H1 (cell line): Measurements from ENCODE around the gene TRAF1. TPM values are rescaled to one million over a fixed set of nuclear protein-coding genes. Genes with fewer than 3 reads are reported as not detected.

Source experiments
- CTCF ChIA-PET: fragments of 300-600 bp; sonication (Branson Sonifier 250); formaldehyde crosslinking; loops from one replicate; lab custom pipeline; 2021; ENCODE audit not compliant: partially characterized antibody; lab: Charles Lee
- POLR2A ChIA-PET: fragments of 300-600 bp; sonication (Branson Sonifier 250); formaldehyde crosslinking; loops from one replicate; lab custom pipeline; 2021; ENCODE audit warnings: inconsistent platforms; ENCODE audit not compliant: partially characterized antibody; lab: Charles Lee
- DNase-seq, 2 experiments: peaks; one replicate each; pipeline versions ENCODE4 v3.0.0 to v3.0.0-alpha.2; 2010 to 2022; ENCODE audit warnings: low spot score in 2 of 2, low read depth in 1 of 2, mixed read lengths in 1 of 2
- FAIRE-seq: peaks from 2 replicates; lab custom pipeline; 2011; peaks lifted over from hg19 to GRCh38; lab: Jason Lieb, UNC
- H2AFZ ChIP-seq: 2 replicates; pipeline ENCODE4 v1.8.1; 2012; ENCODE audit warnings: low read length, inconsistent platforms
- H2AK5ac ChIP-seq: 2 replicates; pipeline ENCODE4 v1.6.1; 2013; ENCODE audit warnings: low read depth, low read length
- H2BK120ac ChIP-seq: replicated peaks from 2 replicates; pipeline ENCODE3; 2013; ENCODE audit warnings: low read depth, low read length, inconsistent platforms
- H2BK12ac ChIP-seq: 2 replicates; pipeline ENCODE4 v1.6.1; 2013; ENCODE audit warnings: low read depth, low read length
- H2BK15ac ChIP-seq: 2 replicates; pipeline ENCODE4 v1.6.1; 2013; ENCODE audit warnings: low read length
- H2BK20ac ChIP-seq: 2 replicates; pipeline ENCODE4 v1.6.1; 2013; ENCODE audit warnings: low read length
- H2BK5ac ChIP-seq: 2 replicates; pipeline ENCODE4 v1.6.1; 2013; ENCODE audit warnings: low read depth, low read length
- H3K14ac ChIP-seq: 2 replicates; pipeline ENCODE4 v1.6.1; 2013; ENCODE audit warnings: inconsistent platforms; ENCODE audit not compliant: insufficient read length
- H3K18ac ChIP-seq: 2 replicates; pipeline ENCODE4 v1.6.1; 2013; ENCODE audit warnings: low read length; ENCODE audit errors: extremely low read depth
- H3K23ac ChIP-seq: 2 replicates; pipeline ENCODE4 v1.6.1; 2013; ENCODE audit warnings: inconsistent platforms; ENCODE audit not compliant: insufficient read length
- H3K23me2 ChIP-seq: 2 replicates; pipeline ENCODE4 v1.6.1; 2013; ENCODE audit warnings: low read depth, low read length
- H3K27ac ChIP-seq: 2 replicates; pipeline ENCODE4 v1.6.1; 2011; ENCODE audit warnings: low read depth, low read length, inconsistent platforms
- H3K27me3 ChIP-seq, 4 experiments: replicated peaks in 1 of 4; 1 replicate in 1 of 4; 2 replicates in 3 of 4; pipeline versions ENCODE4 v1.6.1 to v1.8.1; 2011 to 2013; ENCODE audit warnings: low read length in 3 of 4, mild to moderate bottlenecking in 3 of 4, inconsistent platforms in 2 of 4, mixed read lengths in 2 of 4, moderate library complexity in 1 of 4; ENCODE audit not compliant: control insufficient read depth in 3 of 4, insufficient read depth in 3 of 4; ENCODE audit errors: extremely low read depth in 1 of 4
- H3K36me3 ChIP-seq, 4 experiments: 2 replicates each; pipeline versions ENCODE4 v1.6.1 to v1.8.1; 2011 to 2013; ENCODE audit warnings: mild to moderate bottlenecking in 4 of 4, low read length in 3 of 4, moderate library complexity in 2 of 4, control low read depth in 1 of 4, inconsistent platforms in 1 of 4; ENCODE audit not compliant: insufficient read depth in 4 of 4, control insufficient read depth in 2 of 4
- H3K4ac ChIP-seq: replicated peaks from 2 replicates; pipeline ENCODE3; 2013; ENCODE audit warnings: low read length, low read depth, mixed read lengths, inconsistent platforms; ENCODE audit not compliant: insufficient read length
- H3K4me1 ChIP-seq, 4 experiments: replicated peaks in 1 of 4; 1 replicate in 1 of 4; 2 replicates in 3 of 4; pipeline versions ENCODE4 v1.6.1 to v1.8.1; 2011 to 2013; ENCODE audit warnings: low read length in 3 of 4, inconsistent platforms in 2 of 4, mixed read lengths in 1 of 4; ENCODE audit not compliant: insufficient read depth in 4 of 4, control insufficient read depth in 3 of 4
- H3K4me2 ChIP-seq, 2 experiments: 2 replicates each; pipeline versions ENCODE4 v1.6.1 to v1.8.1; 2011 to 2013; ENCODE audit warnings: low read depth in 2 of 2, low read length in 2 of 2, control low read depth in 1 of 2, inconsistent platforms in 1 of 2, mild to moderate bottlenecking in 1 of 2; ENCODE audit not compliant: insufficient read depth in 1 of 2
- H3K4me3 ChIP-seq, 4 experiments: fragments of 200-600, 300-600 bp in 1 of 4; sonication (generic), shearing (Covaris generic), sonication (Bioruptor Twin) in 1 of 4; 2 replicates each; pipeline versions ENCODE4 v1.5.1 to v1.8.1; 2011 to 2016; ENCODE audit warnings: low read length in 4 of 4, low read depth in 3 of 4, control low read depth in 2 of 4, inconsistent platforms in 2 of 4, mild to moderate bottlenecking in 2 of 4, mixed read lengths in 1 of 4, moderate library complexity in 1 of 4; ENCODE audit not compliant: insufficient read depth in 2 of 4; ENCODE audit errors: extremely low read depth in 1 of 4
- H3K56ac ChIP-seq: replicated peaks from 2 replicates; pipeline ENCODE3; 2013; ENCODE audit warnings: low read depth, mild to moderate bottlenecking, mixed read lengths, low read length, inconsistent platforms; ENCODE audit not compliant: insufficient read length
- H3K79me1 ChIP-seq: 2 replicates; pipeline ENCODE4 v1.6.1; 2013; ENCODE audit warnings: low read depth, low read length, control low read depth
- H3K79me2 ChIP-seq, 2 experiments: 2 replicates each; pipeline versions ENCODE4 v1.6.1 to v1.8.1; 2012 to 2013; ENCODE audit warnings: low read length in 2 of 2, mild to moderate bottlenecking in 2 of 2, inconsistent platforms in 1 of 2; ENCODE audit not compliant: insufficient read depth in 2 of 2, control insufficient read depth in 1 of 2
- H3K9ac ChIP-seq, 4 experiments: replicated peaks in 1 of 4; 1 replicate in 1 of 4; 2 replicates in 3 of 4; pipeline versions ENCODE4 v1.6.1 to v1.8.1; 2011 to 2013; ENCODE audit warnings: low read depth in 3 of 4, low read length in 3 of 4, control low read depth in 2 of 4, mild to moderate bottlenecking in 2 of 4, moderate library complexity in 2 of 4, inconsistent platforms in 1 of 4; ENCODE audit errors: extremely low read depth in 1 of 4
- H3K9me3 ChIP-seq, 2 experiments: 2 replicates each; pipeline versions ENCODE4 v1.6.1 to v1.8.1; 2012 to 2013; ENCODE audit warnings: mild to moderate bottlenecking in 2 of 2, moderate library complexity in 2 of 2, control low read depth in 1 of 2, inconsistent platforms in 1 of 2, low read depth in 1 of 2, low read length in 1 of 2, mixed read lengths in 1 of 2; ENCODE audit not compliant: insufficient read depth in 2 of 2
- H4K20me1 ChIP-seq, 2 experiments: replicated peaks in 1 of 2; 2 replicates each; pipeline versions ENCODE3 to v1.8.1; 2011 to 2013; ENCODE audit warnings: inconsistent platforms in 2 of 2, low read length in 2 of 2, mild to moderate bottlenecking in 1 of 2; ENCODE audit not compliant: insufficient read depth in 2 of 2, control insufficient read depth in 1 of 2
- H4K5ac ChIP-seq: 2 replicates; pipeline ENCODE4 v1.6.1; 2013; ENCODE audit warnings: low read length, low read depth, mixed read lengths, inconsistent platforms; ENCODE audit not compliant: insufficient read length
- H4K8ac ChIP-seq: 2 replicates; pipeline ENCODE4 v1.8.0; 2013; ENCODE audit warnings: mild to moderate bottlenecking, moderate library complexity, low read length, inconsistent platforms; ENCODE audit not compliant: insufficient read depth; ENCODE audit errors: extremely low read depth
- H4K91ac ChIP-seq: replicated peaks from 2 replicates; pipeline ENCODE3; 2013; ENCODE audit warnings: low read length, mixed read lengths, inconsistent platforms; ENCODE audit not compliant: insufficient read length
- ATF3 ChIP-seq: IDR thresholded peaks from 2 replicates; pipeline ENCODE4 v1.6.1; 2011; ENCODE audit warnings: low read depth, mild to moderate bottlenecking, low read length; ENCODE audit not compliant: insufficient read depth
- MAX ChIP-seq: IDR thresholded peaks from 2 replicates; pipeline ENCODE4 v1.6.1; 2012; ENCODE audit warnings: inconsistent platforms
- SRF ChIP-seq: IDR thresholded peaks from 2 replicates; pipeline ENCODE4 v1.6.1; 2011; ENCODE audit warnings: mild to moderate bottlenecking, low read depth, low read length, moderate library complexity
- WGBS, 2 experiments: shearing (Covaris generic) in 1 of 2; methylation state at CpG; one replicate each; pipeline versions ENCODE4 v1.1.6 to v1.1.7; 2013 to 2015; ENCODE audit warnings: low lambda C conversion rate in 2 of 2, mixed read lengths in 2 of 2, inconsistent platforms in 1 of 2, low coverage in 1 of 2, missing lambda C conversion rate in 1 of 2; ENCODE audit not compliant: insufficient replicate concordance in 2 of 2, insufficient coverage in 1 of 2, insufficient read length in 1 of 2; ENCODE audit errors: extremely low coverage in 1 of 2, missing lambda C conversion rate in 1 of 2; 5-methylcytosine and 5-hydroxymethylcytosine counted together
- polyA plus RNA-seq, 7 experiments: library from polyadenylated mRNA; depleted of rRNA in 3 of 7; stranded (reverse) in 5 of 7; unstranded in 2 of 7; fragments of >200 nt in 5 of 7; fragments of 200-250 nt in 2 of 7; gene quantifications; 1 replicate in 5 of 7; 2 replicates in 1 of 7; 4 replicates in 1 of 7; pipeline versions ENCODE4 v1.2.1 to v1.2.3, GENCODE V29; 2011 to 2013; ENCODE audit warnings: missing spikeins in 2 of 7, mixed read lengths in 2 of 7
- total RNA-seq: library from RNA; stranded (reverse); fragmentation: NEBNext Ultra II Directional; extraction: Animal tissue kit (Norgen Biotek cat#: 25700); gene quantifications from 2 replicates; pipeline ENCODE4 v1.2.1, GENCODE V29; 2021

Gene TRAF1
- total and polyA plus RNA-seq, 2 of the 8 experiments (the other 6 are each of a cell fraction or from before 2014, with no cell fraction given): 1.6 to 3.2 TPM

- H2BK120ac ChIP-seq: peak within 1 kb of the TSS; percentile 95
- peaks cover 23 to 48% (median 35%) of the 10 kb centered on the region in 4 experiments for H3K4me1 ChIP-seq
- H2BK15ac ChIP-seq: peak within 1 kb of the TSS; percentile 100
- H2AK5ac ChIP-seq: peak within 1 kb of the TSS; percentile 97
- POLR2A ChIA-PET: interaction anchor here (1.4 kb wide), 1 partner anchor 16 kb away, joined by 3 read pairs; no protein-coding TSS in a partner anchor
- peak within 1 kb of the TSS; percentile 83 for H3K23ac ChIP-seq
- peak within 1 kb of the TSS; percentile 93; the same call in 1 of the 2 replicates for H2BK5ac ChIP-seq
- H3K18ac ChIP-seq: peak within 1 kb of the TSS; percentile 93
- peak within 1 kb of the TSS; percentile 36 to 86 (median 51) for H3K4me3 ChIP-seq
- no peaks in the 10 kb centered on the region for H3K79me2 ChIP-seq
- peaks cover 0 to 3% (median 0%) of the 10 kb centered on the region in 4 experiments; a peak in 1 of 8 replicates for H3K36me3 ChIP-seq
- H3K56ac ChIP-seq: peak within 1 kb of the TSS; percentile 62
- 0% methylated on average over 2 of the region's 45 CpGs; no CpG with 5 or more reads in 1 of the 2 experiments for WGBS, 2 experiments
- peak within 1 kb of the TSS; percentile 92 for H3K4ac ChIP-seq
- peak within 1 kb of the TSS in 3 of 4 experiments; percentile 38 to 58 (median 52); a peak in 6 of 7 replicates for H3K9ac ChIP-seq
- H2BK20ac ChIP-seq: peak within 1 kb of the TSS; percentile 98
- peak within 1 kb of the TSS; percentile 93 for H4K8ac ChIP-seq
- DNase-seq (no peak), FAIRE-seq (no peak)
- H4K5ac ChIP-seq: peak within 1 kb of the TSS; percentile 57
- peak within 1 kb of the TSS; percentile 96 for H4K91ac ChIP-seq
- peak within 1 kb of the TSS; percentile 20 for H3K14ac ChIP-seq
- H3K79me1 ChIP-seq: no peaks in the 10 kb centered on the region
- H2AFZ ChIP-seq: peak within 1 kb of the TSS; percentile 12
- no peaks in the 10 kb centered on the region for H4K20me1 ChIP-seq
- H3K23me2 ChIP-seq: peaks cover 10% of the 10 kb centered on the region
- H3K27ac ChIP-seq: 0 out of 2 replicates have a peak within 1 kb of the TSS, but pooled peaks have one; percentile 12
- TF ChIP-seq SRF (no peak), MAX (peak; percentile 42; the same call in 1 of the 2 replicates), ATF3 (no peak)
- peaks cover 0 to 4% (median 1%) of the 10 kb centered on the region in 4 experiments; a peak in 3 of 7 replicates for H3K27me3 ChIP-seq
- CTCF ChIA-PET: interaction anchor here (1.3 kb wide), 1 partner anchor 53 kb away, joined by 3 read pairs; no protein-coding TSS in a partner anchor
- peak within 1 kb of the TSS; percentile 79 to 85 for H3K4me2 ChIP-seq
- peak within 1 kb of the TSS; percentile 99 for H2BK12ac ChIP-seq
- H3K9me3 ChIP-seq: no peaks in the 10 kb centered on the region
These were observed 49.8 kb downstream of the TRAF1 start, which contains the start of gene PHF19 for GRCh38 chr9:120876842-120877240. TSS of gene PHF19 (minus strand) at chr9:120877188. CDS start at chr9:120874741, 2,447 bp downstream.
